T-helper 17 cell (primary cell): ENCODE results near the gene AFF2. TPM values are rescaled to one million over a fixed set of nuclear protein-coding genes. Genes with fewer than 3 reads are reported as not detected.

Experiments used
- ATAC-seq: fragments of 150-1000 bp; cut with Tn5 transposase; 2 replicates; pipeline ENCODE4 v1.10.0; 2021; ENCODE audit warnings: mild to moderate bottlenecking, moderate library complexity
- DNase-seq, 3 donors: peaks; one replicate each; pipeline versions ENCODE4 v3.0.0 to v3.0.0-alpha.2; 2020 to 2021
- H3K9me3 ChIP-seq: one replicate; pipeline ENCODE4 v1.7.0; 2013; ENCODE audit warnings: low read length, mild to moderate bottlenecking; ENCODE audit not compliant: control insufficient read depth, poor library complexity, severe bottlenecking
- H3K27ac Mint-ChIP-seq: one replicate; pipeline ENCODE4 v1.8.0; 2022; ENCODE audit warnings: mild to moderate bottlenecking, moderate library complexity, mixed read lengths
- H3K27me3 Mint-ChIP-seq: one replicate; pipeline ENCODE4 v1.8.0; 2022; ENCODE audit warnings: mixed read lengths
- H3K36me3 Mint-ChIP-seq: one replicate; pipeline ENCODE4 v1.8.0; 2022; ENCODE audit warnings: low read depth, mixed read lengths
- H3K4me1 Mint-ChIP-seq: one replicate; pipeline ENCODE4 v1.8.0; 2022; ENCODE audit warnings: mild to moderate bottlenecking, mixed read lengths
- H3K4me3 Mint-ChIP-seq: one replicate; pipeline ENCODE4 v1.8.0; 2022; ENCODE audit warnings: mild to moderate bottlenecking, moderate library complexity, mixed read lengths
- total RNA-seq, 4 donors: library from RNA in 2 of 4; stranded (reverse) in 2 of 4; gene quantifications; one replicate each; pipeline ENCODE4 v1.2.3 and lab custom pipeline; 2022 to 2026

AFF2 gene
- total RNA-seq, 2 donors from 2014 or later, result 0.31 to 0.90 TPM

GRCh38 chrX:148991502-148991901 lies 491.1 kb downstream of the AFF2 start:
- no peak for DNase-seq
- no peaks in the 10 kb centered on the region for H3K36me3 Mint-ChIP-seq
- H3K27ac Mint-ChIP-seq, result no peak overlapping the region
- H3K9me3 ChIP-seq, result no peaks in the 10 kb centered on the region
- no peaks in the 10 kb centered on the region for H3K4me1 Mint-ChIP-seq
- no peak overlapping the region for H3K4me3 Mint-ChIP-seq
- no peak for ATAC-seq
- no peaks in the 10 kb centered on the region for H3K27me3 Mint-ChIP-seq

- no peaks in the 10 kb centered on the region for H3K27me3 Mint-ChIP-seq
- no peak overlapping the region for H3K27ac Mint-ChIP-seq
- ATAC-seq, result no peak
Observed at GRCh38 chrX:148995661-148996060, 495.2 kb downstream of the AFF2 start.

GRCh38 chrX:149002320-149002719 lies 501.9 kb downstream of the AFF2 start:
- no peaks in the 10 kb centered on the region for H3K4me1 Mint-ChIP-seq

More at GRCh38 chrX:148995661-148996060, 495.2 kb downstream of the AFF2 start:
- no peak for DNase-seq
- H3K4me3 Mint-ChIP-seq, result no peak overlapping the region
- H3K36me3 Mint-ChIP-seq, result no peaks in the 10 kb centered on the region
- H3K9me3 ChIP-seq, result no peaks in the 10 kb centered on the region
- no peaks in the 10 kb centered on the region for H3K4me1 Mint-ChIP-seq

GRCh38 chrX:149003863-149004660 lies 503.6 kb downstream of the AFF2 start:
- no peak for DNase-seq
- H3K27ac Mint-ChIP-seq, result no peak overlapping the region
- no peak overlapping the region for H3K4me3 Mint-ChIP-seq
- no peaks in the 10 kb centered on the region for H3K9me3 ChIP-seq
- no peaks in the 10 kb centered on the region for H3K4me1 Mint-ChIP-seq
- H3K36me3 Mint-ChIP-seq, result no peaks in the 10 kb centered on the region
- H3K27me3 Mint-ChIP-seq, result peaks cover 5% of the 10 kb centered on the region
- no peak for ATAC-seq

More at GRCh38 chrX:149002320-149002719, 501.9 kb downstream of the AFF2 start:
- Mint-ChIP-seq H3K36me3 (no peaks in the 10 kb centered on the region), H3K27me3 (peaks cover 5% of the 10 kb centered on the region), H3K4me3 (no peak overlapping the region), H3K27ac (no peak overlapping the region)
- H3K9me3 ChIP-seq, result no peaks in the 10 kb centered on the region
- DNase-seq, result no peak
- ATAC-seq, result no peak

GRCh38 chrX:149004936-149005335 lies 504.5 kb downstream of the AFF2 start:
- DNase-seq (no peak), ATAC-seq (no peak)
- no peak overlapping the region for H3K27ac Mint-ChIP-seq
- H3K9me3 ChIP-seq, result no peaks in the 10 kb centered on the region
- H3K4me3 Mint-ChIP-seq, result no peak overlapping the region
- H3K27me3 Mint-ChIP-seq, result peaks cover 5% of the 10 kb centered on the region
- no peaks in the 10 kb centered on the region for H3K36me3 Mint-ChIP-seq
- H3K4me1 Mint-ChIP-seq, result no peaks in the 10 kb centered on the region

- no peaks in the 10 kb centered on the region for H3K9me3 ChIP-seq
- Mint-ChIP-seq H3K4me1 (no peaks in the 10 kb centered on the region), H3K4me3 (no peak overlapping the region), H3K27ac (no peak overlapping the region), H3K36me3 (no peaks in the 10 kb centered on the region), H3K27me3 (peaks cover 5% of the 10 kb centered on the region)
- no peak for ATAC-seq
- DNase-seq, result no peak
Observed at GRCh38 chrX:149006235-149006634, 505.8 kb downstream of the AFF2 start.

GRCh38 chrX:149007423-149007822 lies 507.0 kb downstream of the AFF2 start:
- H3K27ac Mint-ChIP-seq, result no peak overlapping the region
- no peaks in the 10 kb centered on the region for H3K36me3 Mint-ChIP-seq
- DNase-seq (no peak), ATAC-seq (no peak)
- H3K9me3 ChIP-seq, result no peaks in the 10 kb centered on the region
- no peaks in the 10 kb centered on the region for H3K4me1 Mint-ChIP-seq
- H3K27me3 Mint-ChIP-seq, result peaks cover 5% of the 10 kb centered on the region
- H3K4me3 Mint-ChIP-seq, result no peak overlapping the region

GRCh38 chrX:149010013-149010852 lies 509.8 kb downstream of the AFF2 start:
- no peaks in the 10 kb centered on the region for H3K9me3 ChIP-seq
- Mint-ChIP-seq H3K27me3 (peaks cover 2% of the 10 kb centered on the region), H3K4me3 (no peak overlapping the region), H3K27ac (no peak overlapping the region), H3K36me3 (no peaks in the 10 kb centered on the region), H3K4me1 (no peaks in the 10 kb centered on the region)
- ATAC-seq, result no peak
- no peak for DNase-seq

- H3K4me1 Mint-ChIP-seq, result no peaks in the 10 kb centered on the region
- no peak overlapping the region for H3K27ac Mint-ChIP-seq
- no peaks in the 10 kb centered on the region for H3K9me3 ChIP-seq
- ATAC-seq, result no peak
- H3K27me3 Mint-ChIP-seq, result no peaks in the 10 kb centered on the region
- no peak overlapping the region for H3K4me3 Mint-ChIP-seq
- no peak for DNase-seq
- H3K36me3 Mint-ChIP-seq, result no peaks in the 10 kb centered on the region
Observed at GRCh38 chrX:149010853-149011224, 510.4 kb downstream of the AFF2 start.

GRCh38 chrX:149013081-149013480 lies 512.7 kb downstream of the AFF2 start:
- Mint-ChIP-seq H3K4me1 (no peaks in the 10 kb centered on the region), H3K27ac (no peak overlapping the region), H3K4me3 (no peak overlapping the region), H3K36me3 (no peaks in the 10 kb centered on the region), H3K27me3 (no peaks in the 10 kb centered on the region)
- ATAC-seq (no peak), DNase-seq (no peak)
- H3K9me3 ChIP-seq, result no peaks in the 10 kb centered on the region

GRCh38 chrX:149021159-149021558 lies 520.7 kb downstream of the AFF2 start:
- no peak overlapping the region for H3K4me3 Mint-ChIP-seq
- DNase-seq, result no peak
- no peaks in the 10 kb centered on the region for H3K27me3 Mint-ChIP-seq
- H3K9me3 ChIP-seq, result no peaks in the 10 kb centered on the region
- no peaks in the 10 kb centered on the region for H3K4me1 Mint-ChIP-seq
- H3K27ac Mint-ChIP-seq, result no peak overlapping the region
- no peak for ATAC-seq
- H3K36me3 Mint-ChIP-seq, result no peaks in the 10 kb centered on the region

- Mint-ChIP-seq H3K27ac (no peak overlapping the region), H3K4me1 (no peaks in the 10 kb centered on the region), H3K27me3 (no peaks in the 10 kb centered on the region), H3K4me3 (no peak overlapping the region), H3K36me3 (no peaks in the 10 kb centered on the region)
- DNase-seq (no peak), ATAC-seq (no peak)
- H3K9me3 ChIP-seq, result no peaks in the 10 kb centered on the region
Observed at GRCh38 chrX:149022485-149022884, 522.1 kb downstream of the AFF2 start.

GRCh38 chrX:149032449-149032848 lies 532.0 kb downstream of the AFF2 start:
- Mint-ChIP-seq H3K27me3 (no peaks in the 10 kb centered on the region), H3K4me1 (no peaks in the 10 kb centered on the region), H3K4me3 (no peak overlapping the region), H3K27ac (no peak overlapping the region), H3K36me3 (no peaks in the 10 kb centered on the region)
- ATAC-seq (no peak), DNase-seq (no peak)
- no peaks in the 10 kb centered on the region for H3K9me3 ChIP-seq
